T-helper 1 cell treated with Interleukin-12 subunit alpha and Interleukin-12 subunit beta and Interleukin-4 antibody, amounts not matched to agents 30 μg/mL and 1 μg/mL, for 36 hours (primary cell): Measurements from ENCODE around the gene SAV1.
"Not testable (repeated sequence)": the region's sequence is repeated elsewhere in the genome, so short reads cannot be mapped to it uniquely, and the experiment has no call there.

ENCODE experiments used
- H3K27ac Mint-ChIP-seq: one replicate; pipeline ENCODE4 v1.8.0; 2021; ENCODE audit warnings: mild to moderate bottlenecking, mixed read lengths
- H3K27me3 Mint-ChIP-seq: one replicate; pipeline ENCODE4 v1.8.0; 2021; ENCODE audit warnings: low read depth, mixed read lengths
- H3K36me3 Mint-ChIP-seq: one replicate; pipeline ENCODE4 v1.8.0; 2021; ENCODE audit warnings: low read depth, mixed read lengths
- H3K4me1 Mint-ChIP-seq: one replicate; pipeline ENCODE4 v1.8.0; 2021; ENCODE audit warnings: low read depth, mixed read lengths
- H3K4me3 Mint-ChIP-seq: one replicate; pipeline ENCODE4 v1.8.0; 2021; ENCODE audit warnings: mild to moderate bottlenecking, moderate library complexity, mixed read lengths
- H3K9me3 Mint-ChIP-seq: one replicate; pipeline ENCODE4 v1.8.0; 2021; ENCODE audit warnings: mixed read lengths

Gene SAV1

GRCh38 chr14:50667996-50668825, at the start of gene SAV1:
SAV1 (minus strand) TSS chr14:50668306; CDS start chr14:50667967, 339 bp downstream.
- Mint-ChIP-seq H3K4me3 (no peak within 1 kb of the TSS), H3K36me3 (peaks cover 3% of the 10 kb centered on the region), H3K9me3 (no peaks in the 10 kb centered on the region), H3K4me1 (peaks cover 13% of the 10 kb centered on the region), H3K27me3 (peaks cover 3% of the 10 kb centered on the region), H3K27ac (peak within 1 kb of the TSS; percentile 17)

GRCh38 chr14:50717811-50718210, 49.7 kb upstream of the SAV1 start:
- no peaks in the 10 kb centered on the region for H3K4me1 Mint-ChIP-seq
- peaks cover 10% of the 10 kb centered on the region for H3K36me3 Mint-ChIP-seq
- H3K27me3 Mint-ChIP-seq: peaks cover 8% of the 10 kb centered on the region
- H3K9me3 Mint-ChIP-seq: no peaks in the 10 kb centered on the region
- H3K27ac Mint-ChIP-seq: no peak overlapping the region
- no peak overlapping the region for H3K4me3 Mint-ChIP-seq

- Mint-ChIP-seq H3K4me1 (no peaks in the 10 kb centered on the region), H3K36me3 (no peaks in the 10 kb centered on the region), H3K4me3 (no peak overlapping the region), H3K27ac (no peak overlapping the region), H3K27me3 (peaks cover 9% of the 10 kb centered on the region), H3K9me3 (no peaks in the 10 kb centered on the region)
Measured at GRCh38 chr14:50714450-50715073, 46.5 kb upstream of the SAV1 start.

GRCh38 chr14:50711043-50711442, 42.9 kb upstream of the SAV1 start:
- H3K27ac Mint-ChIP-seq: no peak overlapping the region
- no peaks in the 10 kb centered on the region for H3K9me3 Mint-ChIP-seq
- H3K27me3 Mint-ChIP-seq: peaks cover 9% of the 10 kb centered on the region
- H3K4me1 Mint-ChIP-seq: no peaks in the 10 kb centered on the region
- H3K36me3 Mint-ChIP-seq: no peaks in the 10 kb centered on the region
- H3K4me3 Mint-ChIP-seq: no peak overlapping the region

- Mint-ChIP-seq H3K27ac (no peak overlapping the region), H3K4me3 (no peak overlapping the region)
Measured at GRCh38 chr14:50705026-50705593, 37.0 kb upstream of the SAV1 start.

GRCh38 chr14:50704454-50705010, 36.4 kb upstream of the SAV1 start:
- no peak overlapping the region for H3K27ac Mint-ChIP-seq
- no peaks in the 10 kb centered on the region for H3K36me3 Mint-ChIP-seq
- no peaks in the 10 kb centered on the region for H3K9me3 Mint-ChIP-seq
- H3K4me1 Mint-ChIP-seq: no peaks in the 10 kb centered on the region
- H3K4me3 Mint-ChIP-seq: no peak overlapping the region
- H3K27me3 Mint-ChIP-seq: peaks cover 11% of the 10 kb centered on the region

More at GRCh38 chr14:50705026-50705593, 37.0 kb upstream of the SAV1 start:
- no peaks in the 10 kb centered on the region for H3K9me3 Mint-ChIP-seq
- H3K36me3 Mint-ChIP-seq: no peaks in the 10 kb centered on the region
- H3K27me3 Mint-ChIP-seq: peaks cover 5% of the 10 kb centered on the region
- H3K4me1 Mint-ChIP-seq: no peaks in the 10 kb centered on the region

GRCh38 chr14:50697659-50698290, 29.7 kb upstream of the SAV1 start:
- Mint-ChIP-seq H3K36me3 (no peaks in the 10 kb centered on the region), H3K4me3 (no peak overlapping the region), H3K27me3 (peaks cover 25% of the 10 kb centered on the region), H3K4me1 (no peaks in the 10 kb centered on the region), H3K27ac (no peak overlapping the region), H3K9me3 (peaks cover 2% of the 10 kb centered on the region)

- Mint-ChIP-seq H3K9me3 (peaks cover 13% of the 10 kb centered on the region), H3K27me3 (peaks cover 14% of the 10 kb centered on the region)
- H3K4me3 Mint-ChIP-seq, H3K36me3 Mint-ChIP-seq, H3K27ac Mint-ChIP-seq, H3K4me1 Mint-ChIP-seq: not testable (repeated sequence)
Measured at GRCh38 chr14:50694260-50694659, 26.2 kb upstream of the SAV1 start.

GRCh38 chr14:50688875-50689274, 20.8 kb upstream of the SAV1 start:
- peaks cover 24% of the 10 kb centered on the region for H3K27me3 Mint-ChIP-seq
- no peaks in the 10 kb centered on the region for H3K36me3 Mint-ChIP-seq
- H3K4me3 Mint-ChIP-seq: no peak overlapping the region
- H3K4me1 Mint-ChIP-seq: no peaks in the 10 kb centered on the region
- peaks cover 20% of the 10 kb centered on the region for H3K9me3 Mint-ChIP-seq
- no peak overlapping the region for H3K27ac Mint-ChIP-seq

GRCh38 chr14:50679674-50680073, 11.6 kb upstream of the SAV1 start:
- H3K27me3 Mint-ChIP-seq: peaks cover 24% of the 10 kb centered on the region
- H3K9me3 Mint-ChIP-seq: no peaks in the 10 kb centered on the region
- H3K27ac Mint-ChIP-seq: no peak overlapping the region
- no peaks in the 10 kb centered on the region for H3K36me3 Mint-ChIP-seq
- H3K4me1 Mint-ChIP-seq: peaks cover 8% of the 10 kb centered on the region
- H3K4me3 Mint-ChIP-seq: no peak overlapping the region

- Mint-ChIP-seq H3K4me1 (peaks cover 8% of the 10 kb centered on the region), H3K36me3 (no peaks in the 10 kb centered on the region), H3K27ac (no peak overlapping the region), H3K9me3 (no peaks in the 10 kb centered on the region), H3K27me3 (peaks cover 15% of the 10 kb centered on the region), H3K4me3 (no peak overlapping the region)
Measured at GRCh38 chr14:50678163-50678562, 10.1 kb upstream of the SAV1 start.

GRCh38 chr14:50677527-50678063, 9.5 kb upstream of the SAV1 start:
- Mint-ChIP-seq H3K9me3 (no peaks in the 10 kb centered on the region), H3K27ac (no peak overlapping the region), H3K4me1 (peaks cover 8% of the 10 kb centered on the region), H3K27me3 (peaks cover 15% of the 10 kb centered on the region), H3K36me3 (no peaks in the 10 kb centered on the region), H3K4me3 (no peak overlapping the region)

- H3K27me3 Mint-ChIP-seq: peaks cover 11% of the 10 kb centered on the region
- no peaks in the 10 kb centered on the region for H3K36me3 Mint-ChIP-seq
- no peaks in the 10 kb centered on the region for H3K9me3 Mint-ChIP-seq
- H3K27ac Mint-ChIP-seq: no peak overlapping the region
- H3K4me3 Mint-ChIP-seq: no peak overlapping the region
- H3K4me1 Mint-ChIP-seq: peaks cover 8% of the 10 kb centered on the region
Measured at GRCh38 chr14:50676814-50677516, 8.9 kb upstream of the SAV1 start.

- Mint-ChIP-seq H3K4me3 (no peak overlapping the region), H3K27me3 (peaks cover 6% of the 10 kb centered on the region), H3K36me3 (no peaks in the 10 kb centered on the region), H3K9me3 (no peaks in the 10 kb centered on the region), H3K27ac (no peak overlapping the region), H3K4me1 (peaks cover 8% of the 10 kb centered on the region)
Measured at GRCh38 chr14:50675597-50675996, 7.5 kb upstream of the SAV1 start.
